PC-9 (cell line): ENCODE results near the gene SLC6A8.

Experiments
- EZH2 ChIP-seq: fragments of 200-600 bp; sonication (generic); IDR thresholded peaks from 2 replicates; pipeline ENCODE4 v1.8.0; 2017; ENCODE audit warnings: antibody characterized with exemption, low read depth
- TF ChIP-seq, protein P1 (sequence below): fragments of 200-600 bp; sonication (generic); conservative IDR thresholded peaks from 2 replicates; pipeline ENCODE4 v1.6.1; 2017; ENCODE audit warnings: mixed run types, antibody characterized with exemption, mild to moderate bottlenecking, moderate library complexity

GRCh38 chrX:153702336-153703035, 14.8 kb downstream of the SLC6A8 start:
- TF ChIP-seq, protein P1, sequence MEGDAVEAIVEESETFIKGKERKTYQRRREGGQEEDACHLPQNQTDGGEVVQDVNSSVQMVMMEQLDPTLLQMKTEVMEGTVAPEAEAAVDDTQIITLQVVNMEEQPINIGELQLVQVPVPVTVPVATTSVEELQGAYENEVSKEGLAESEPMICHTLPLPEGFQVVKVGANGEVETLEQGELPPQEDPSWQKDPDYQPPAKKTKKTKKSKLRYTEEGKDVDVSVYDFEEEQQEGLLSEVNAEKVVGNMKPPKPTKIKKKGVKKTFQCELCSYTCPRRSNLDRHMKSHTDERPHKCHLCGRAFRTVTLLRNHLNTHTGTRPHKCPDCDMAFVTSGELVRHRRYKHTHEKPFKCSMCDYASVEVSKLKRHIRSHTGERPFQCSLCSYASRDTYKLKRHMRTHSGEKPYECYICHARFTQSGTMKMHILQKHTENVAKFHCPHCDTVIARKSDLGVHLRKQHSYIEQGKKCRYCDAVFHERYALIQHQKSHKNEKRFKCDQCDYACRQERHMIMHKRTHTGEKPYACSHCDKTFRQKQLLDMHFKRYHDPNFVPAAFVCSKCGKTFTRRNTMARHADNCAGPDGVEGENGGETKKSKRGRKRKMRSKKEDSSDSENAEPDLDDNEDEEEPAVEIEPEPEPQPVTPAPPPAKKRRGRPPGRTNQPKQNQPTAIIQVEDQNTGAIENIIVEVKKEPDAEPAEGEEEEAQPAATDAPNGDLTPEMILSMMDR, result no peak
- no peak for TF ChIP-seq EZH2
